ENCODE results near the gene TFG. TPM values are rescaled to one million over a fixed set of nuclear protein-coding genes. Genes with fewer than 3 reads are reported as not detected.

The TFG gene
- total and polyA plus RNA-seq, 11 donors: 54.9 to 115 (median 90.5) TPM

- no peaks in the 10 kb centered on the region for H3K9me3 ChIP-seq
- peaks cover 0 to 21% (median 14%) of the 10 kb centered on the region in 9 donors for H3K36me3 ChIP-seq
- WGBS, 4 donors: 1 to 2% (median 1%) methylated on average over 14 to 21 of the region's 23 CpGs
- H3K27me3 ChIP-seq: peaks cover 0 to 13% (median 0%) of the 10 kb centered on the region in 9 donors
- TF ChIP-seq POLR2A (IDR thresholded peaks at IDR 0.05) (no peak), CTCF (IDR thresholded peaks at IDR 0.05) (no peak)
- H3K27ac ChIP-seq: peak overlapping the region; percentile 91 to 99 (median 94)
- ATAC-seq (peak; percentile 4 to 29 (median 14)), DNase-seq (peak in 4 of 5 donors; percentile 29 to 64 (median 34))
- peaks cover 0 to 47% (median 33%) of the 10 kb centered on the region in 12 donors for H3K4me1 ChIP-seq
- peak overlapping the region; percentile 73 to 97 (median 83) for H3K4me3 ChIP-seq
- intact Hi-C loops (cut with DNase I): loop anchor here in 3 of 10 donors (5.0 to 10.0 kb wide), 3 partner anchors 215 to 893 kb away; partner anchors contain the start of genes TMEM45A (in 2 of the 3), CMSS1 (in 1 of the 3), LNP1 (in 1 of the 3) and TOMM70 (in 1 of the 3)
Observed at GRCh38 chr3:100709842-100710260, 557 bp downstream of the TFG start.

- H3K9me3 ChIP-seq: no peaks in the 10 kb centered on the region
- intact Hi-C loops (cut with DNase I): no loop called here
- peaks cover 0 to 27% (median 19%) of the 10 kb centered on the region in 9 donors for H3K36me3 ChIP-seq
- ATAC-seq (no peak), DNase-seq (peak in 2 of 5 donors; percentile 19 to 32)
- peaks cover 0 to 11% (median 0%) of the 10 kb centered on the region in 9 donors for H3K27me3 ChIP-seq
- TF ChIP-seq CTCF (IDR thresholded peaks at IDR 0.05) (peak in 2 of 12 donors; percentile 9 to 13), POLR2A (IDR thresholded peaks at IDR 0.05) (no peak)
- H3K4me3 ChIP-seq: peak overlapping the region; percentile 73 to 97 (median 83)
- peak overlapping the region; percentile 91 to 99 (median 94) for H3K27ac ChIP-seq
- 18 to 29% (median 26%) methylated on average over 8 of the region's 8 CpGs for WGBS, 4 donors
- peaks cover 3 to 53% (median 39%) of the 10 kb centered on the region in 12 donors for H3K4me1 ChIP-seq
Observed at GRCh38 chr3:100710261-100710968, 1.1 kb downstream of the TFG start.

- TF ChIP-seq POLR2A (IDR thresholded peaks at IDR 0.05) (no peak), CTCF (IDR thresholded peaks at IDR 0.05) (no peak)
- ATAC-seq (no peak), DNase-seq (no peak)
- H3K9me3 ChIP-seq: no peaks in the 10 kb centered on the region
- H3K4me1 ChIP-seq: peaks cover 3 to 74% (median 54%) of the 10 kb centered on the region in 12 donors
- no peaks in the 10 kb centered on the region for H3K27me3 ChIP-seq
- peaks cover 0 to 64% (median 41%) of the 10 kb centered on the region in 9 donors for H3K36me3 ChIP-seq
- no peak overlapping the region for H3K4me3 ChIP-seq
- intact Hi-C loops (cut with DNase I): no loop called here
- H3K27ac ChIP-seq: no peak overlapping the region
Observed at GRCh38 chr3:100715176-100715575, 5.9 kb downstream of the TFG start.

- Histone ChIP-seq H3K4me1 (peaks cover 3 to 58% (median 37%) of the 10 kb centered on the region in 12 donors), H3K4me3 (no peak overlapping the region), H3K27me3 (no peaks in the 10 kb centered on the region), H3K36me3 (peaks cover 0 to 77% (median 59%) of the 10 kb centered on the region in 9 donors), H3K9me3 (no peaks in the 10 kb centered on the region), H3K27ac (no peak overlapping the region)
- TF ChIP-seq CTCF (IDR thresholded peaks at IDR 0.05): no peak
- no peak for TF ChIP-seq POLR2A (IDR thresholded peaks at IDR 0.05)
- ATAC-seq: no peak
- WGBS, 4 donors: 84 to 92% (median 89%) methylated on average over 2 of the region's 2 CpGs
- DNase-seq: no peak
- intact Hi-C loops (cut with DNase I): no loop called here
Observed at GRCh38 chr3:100717063-100717462, 7.8 kb downstream of the TFG start.
